LoVo (cell line): ENCODE results near the gene SLC1A2.
A peak's percentile ranks its signal among the peaks of the same experiment; 100 is the strongest.

Experiments
- DNase-seq: peaks from one replicate; pipeline ENCODE4 v3.0.0-alpha.2; 2016; ENCODE audit warnings: low spot score

Gene SLC1A2

GRCh38 chr11:35223991-35224390 is 195.4 kb downstream of the SLC1A2 start:
- no peak for DNase-seq

- no peak for DNase-seq
These were observed 196.0 kb downstream of the SLC1A2 start for GRCh38 chr11:35223371-35223796.

DNA sequence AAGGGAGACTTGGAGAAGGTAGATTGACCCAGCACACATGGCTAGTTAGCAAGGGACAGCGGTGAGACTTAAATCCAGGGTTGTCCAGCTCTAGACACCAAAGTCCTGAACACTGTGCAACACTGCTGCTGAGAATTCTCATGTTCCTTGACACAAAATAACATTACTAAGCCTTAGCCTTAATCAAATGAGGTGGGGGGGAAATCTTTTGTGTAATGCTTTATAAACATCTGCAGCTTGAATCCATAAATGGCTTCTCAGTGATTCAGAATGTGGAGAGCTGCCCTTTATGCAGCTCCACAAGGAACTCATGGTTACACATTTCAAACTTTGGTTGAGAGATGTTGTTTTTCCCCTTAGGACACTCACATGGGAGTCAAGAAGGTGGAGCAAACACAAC is 200.4 kb downstream of the SLC1A2 start:
- DNase-seq = no peak

GRCh38 chr11:35216962-35217678 is 202.2 kb downstream of the SLC1A2 start:
- DNase-seq = no peak

DNA sequence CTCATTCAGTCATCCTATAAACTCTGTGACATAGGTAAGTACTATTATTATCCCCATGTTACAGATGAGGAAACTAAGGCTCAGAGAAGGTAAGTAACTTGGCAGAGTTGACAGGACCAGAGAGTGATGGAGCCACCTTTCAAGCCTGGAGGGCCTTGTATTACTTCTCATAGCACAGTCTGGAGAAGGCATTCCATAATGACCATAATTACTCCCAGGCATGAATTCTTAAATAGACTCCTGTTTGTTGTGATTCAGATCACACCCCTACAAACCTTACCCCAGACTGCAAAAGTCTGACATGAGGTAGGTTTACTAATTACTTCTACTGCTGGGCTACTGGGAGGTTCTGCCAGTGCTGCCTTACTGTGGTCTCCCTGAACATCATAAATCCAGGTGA is 203.4 kb downstream of the SLC1A2 start:
- DNase-seq = no peak

DNA sequence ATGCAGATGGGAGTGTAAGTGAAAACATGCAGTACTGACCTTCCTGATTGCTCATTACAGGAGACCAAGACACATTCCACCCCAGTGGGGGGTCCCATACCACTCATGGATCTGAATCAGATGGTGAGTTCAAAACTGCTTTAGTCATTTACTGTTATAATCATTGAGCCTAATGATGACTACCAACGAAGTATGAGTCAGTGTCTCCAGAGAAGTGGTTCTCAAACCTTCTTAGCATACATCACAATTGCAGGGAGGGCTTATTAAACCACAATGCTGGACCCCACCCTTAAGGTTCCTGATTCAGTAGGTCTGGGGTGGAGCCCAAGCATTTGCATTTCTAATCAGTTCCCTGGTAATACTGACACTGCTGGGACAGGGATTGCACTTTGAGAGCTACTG is 204.6 kb downstream of the SLC1A2 start:
- DNase-seq = peak; percentile 6

- DNase-seq = no peak
These were observed 205.1 kb downstream of the SLC1A2 start for GRCh38 chr11:35214226-35214770.

DNA sequence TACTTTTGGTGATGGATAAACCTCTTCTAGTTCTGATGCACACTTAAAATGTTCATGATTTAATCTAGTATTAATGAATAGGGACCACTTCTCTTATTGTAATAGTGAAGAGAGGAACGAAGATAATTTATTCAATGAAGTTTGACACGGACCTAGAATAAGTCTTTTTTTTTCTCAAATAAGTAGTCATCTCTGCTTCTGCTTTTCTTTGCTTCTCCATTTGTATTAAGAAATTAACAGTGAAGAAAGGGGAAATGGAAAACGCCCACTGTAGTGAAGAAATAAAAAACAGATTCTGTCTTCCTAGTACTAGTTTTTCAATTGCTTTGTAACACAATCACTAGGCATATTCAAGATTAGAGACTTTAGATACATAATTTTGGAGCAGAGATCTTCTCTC is 207.4 kb downstream of the SLC1A2 start:
- no peak for DNase-seq

DNA sequence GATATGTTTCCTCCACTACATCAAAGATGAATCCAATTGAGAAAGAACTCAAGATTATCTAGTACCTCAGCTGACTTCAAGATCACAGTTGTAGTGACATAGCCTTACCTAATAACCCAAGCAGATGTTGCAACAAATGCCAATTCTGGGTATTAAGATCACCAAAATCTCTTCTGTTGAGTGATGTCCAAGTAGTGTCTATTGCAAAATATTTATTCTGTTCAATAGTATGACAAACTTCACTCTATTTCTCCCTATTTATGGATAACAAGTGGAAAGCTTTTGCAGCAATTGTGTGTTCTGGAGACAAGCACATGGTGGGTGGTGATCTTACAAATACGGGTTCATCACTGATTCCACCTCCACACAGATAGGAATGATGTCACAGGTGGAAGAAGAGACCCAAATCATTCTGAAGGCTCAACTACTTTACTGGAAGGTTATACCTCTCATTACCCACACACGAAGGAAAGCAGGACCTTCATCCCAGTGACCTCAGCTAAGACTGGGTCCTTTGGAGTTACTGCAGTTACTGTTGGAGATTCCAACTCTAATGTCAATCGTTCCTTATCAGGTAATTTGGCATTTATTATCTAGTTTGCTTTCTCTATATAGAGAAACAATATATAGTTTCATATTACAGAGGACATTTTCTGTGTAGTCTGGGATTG is 208.3 kb downstream of the SLC1A2 start:
- no peak for DNase-seq

DNA sequence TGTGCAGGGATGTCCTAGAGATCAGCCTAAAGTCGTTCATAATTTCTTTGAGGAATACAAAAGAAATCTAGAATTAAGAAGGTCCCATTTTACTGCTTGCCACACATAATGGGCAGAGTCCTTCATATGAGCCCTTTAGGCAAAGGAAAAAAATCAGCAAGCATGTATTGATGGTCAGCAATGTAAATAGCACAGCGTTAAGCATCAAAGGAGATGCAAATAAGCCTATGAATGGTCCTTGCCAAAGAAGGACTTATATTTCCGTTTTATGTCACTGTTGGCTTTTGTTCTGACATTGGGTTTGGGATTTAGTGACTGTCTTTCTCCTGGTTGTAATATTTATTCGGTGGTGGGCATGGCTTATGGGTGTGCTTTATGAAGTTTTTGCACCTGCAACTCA is 210.6 kb downstream of the SLC1A2 start:
- no peak for DNase-seq

DNA sequence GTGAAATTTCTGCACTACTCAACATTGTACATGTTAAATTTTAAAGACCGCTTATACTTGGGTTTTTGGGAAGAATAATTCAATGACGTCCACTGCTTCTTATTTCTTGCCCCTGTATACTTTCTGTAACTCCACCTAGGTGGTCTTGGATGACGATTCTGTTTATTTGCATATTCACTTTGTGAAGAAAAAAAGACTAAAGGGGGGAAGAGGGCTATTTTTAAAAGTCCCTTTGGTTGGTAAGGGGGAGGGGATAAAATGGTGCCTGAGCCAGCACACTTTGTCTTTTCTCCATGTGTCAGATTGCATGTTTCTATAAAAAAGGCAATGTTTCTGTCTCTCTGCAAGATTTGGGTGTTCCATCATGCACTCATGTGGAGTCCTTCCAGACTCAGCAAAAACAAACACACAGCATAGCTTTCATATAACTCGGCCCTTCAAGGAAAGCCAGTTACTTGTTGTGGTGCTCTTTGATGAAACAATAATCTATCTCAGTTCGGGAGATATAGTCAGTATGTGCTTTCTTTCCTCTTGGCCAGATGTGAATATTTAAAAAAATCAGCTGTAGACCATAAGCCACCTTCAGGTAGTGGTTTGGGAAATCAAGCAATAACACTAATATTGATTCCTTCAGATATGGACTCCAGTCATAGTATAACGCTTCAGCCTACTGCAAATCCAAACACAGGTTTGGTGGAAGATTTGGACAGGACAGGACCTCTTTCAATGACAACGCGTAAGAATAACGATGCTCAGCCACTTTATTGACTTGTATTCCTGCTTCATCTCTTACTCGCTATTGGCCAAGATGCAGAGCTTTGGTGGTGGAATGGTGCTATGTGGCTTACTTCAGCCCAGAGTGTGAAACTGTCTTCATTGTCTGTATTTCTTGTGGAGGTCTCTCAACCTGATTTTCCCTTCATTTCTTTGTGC is 211.6 kb downstream of the SLC1A2 start:
- no peak for DNase-seq

DNA sequence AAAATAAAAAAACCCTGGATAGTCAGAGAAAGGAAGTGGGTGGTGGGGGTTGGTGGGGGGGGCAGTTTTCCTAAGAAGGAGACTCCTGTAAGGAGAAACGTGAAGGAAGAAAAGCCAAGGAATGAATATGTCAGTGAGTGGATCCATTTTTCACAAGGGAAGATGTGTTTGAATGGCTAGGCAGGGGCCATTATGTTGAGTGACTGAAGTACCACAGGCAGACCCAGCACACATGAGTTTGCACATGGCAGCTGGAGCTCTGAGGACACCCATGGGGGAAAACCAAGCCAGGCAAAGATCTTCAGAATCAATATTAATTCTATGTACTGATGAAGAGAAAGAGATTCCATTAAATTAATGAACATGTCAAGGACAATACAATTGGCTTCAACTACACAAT is 212.7 kb downstream of the SLC1A2 start:
- DNase-seq = no peak

GRCh38 chr11:35204614-35205013 is 214.7 kb downstream of the SLC1A2 start:
- no peak for DNase-seq
